ENCODE data around the gene RHEB. TPM values are rescaled to one million over a fixed set of nuclear protein-coding genes. Genes with fewer than 3 reads are reported as not detected.

The RHEB gene
- total and polyA plus RNA-seq, 8 donors: 28.6 to 65.9 (median 35.8) TPM

- Histone ChIP-seq H3K27ac (no peak overlapping the region), H3K9me3 (no peaks in the 10 kb centered on the region), H3K27me3 (no peaks in the 10 kb centered on the region), H3K4me3 (no peak overlapping the region), H3K4me1 (no peaks in the 10 kb centered on the region), H3K36me3 (no peaks in the 10 kb centered on the region)
- WGBS, 2 donors: 78 to 83% methylated on average over 23 of the region's 23 CpGs
- ATAC-seq (no peak), DNase-seq (peak in 1 of 6 donors; percentile 68), FAIRE-seq (no peak)
- intact Hi-C loops (cut with DNase I): no loop called here
- no peak for TF ChIP-seq CTCF (IDR thresholded peaks at IDR 0.05)
Observed at GRCh38 chr7:151451626-151452571, 67.8 kb downstream of the RHEB start.

GRCh38 chr7:151451156-151451555 is 68.5 kb downstream of the RHEB start:
- DNase-seq: peak in 1 of 6 donors; percentile 23
- H3K27ac ChIP-seq: no peak overlapping the region
- no peaks in the 10 kb centered on the region for H3K27me3 ChIP-seq
- FAIRE-seq: no peak
- intact Hi-C loops (cut with DNase I): no loop called here
- 80 to 85% methylated on average over 5 of the region's 5 CpGs for WGBS, 2 donors
- no peaks in the 10 kb centered on the region for H3K36me3 ChIP-seq
- no peak for ATAC-seq
- no peak for TF ChIP-seq CTCF (IDR thresholded peaks at IDR 0.05)
- H3K4me3 ChIP-seq: no peak overlapping the region
- H3K4me1 ChIP-seq: no peaks in the 10 kb centered on the region
- no peaks in the 10 kb centered on the region for H3K9me3 ChIP-seq

GRCh38 chr7:151449990-151450389 is 69.7 kb downstream of the RHEB start:
- Histone ChIP-seq H3K4me1 (no peaks in the 10 kb centered on the region), H3K27ac (no peak overlapping the region), H3K36me3 (no peaks in the 10 kb centered on the region), H3K4me3 (no peak overlapping the region), H3K27me3 (no peaks in the 10 kb centered on the region), H3K9me3 (no peaks in the 10 kb centered on the region)
- TF ChIP-seq CTCF (IDR thresholded peaks at IDR 0.05): no peak
- intact Hi-C loops (cut with DNase I): loop anchor here in 2 of 3 donors (2.0 to 5.0 kb wide), 3 partner anchors 83 to 138 kb away; no protein-coding TSS in a partner anchor
- DNase-seq: no peak
- WGBS, 2 donors: 74 to 84% methylated on average over 9 of the region's 9 CpGs
- ATAC-seq: no peak
- FAIRE-seq: no peak

GRCh38 chr7:151448261-151449252 is 71.1 kb downstream of the RHEB start:
- H3K9me3 ChIP-seq: no peaks in the 10 kb centered on the region
- DNase-seq: peak; percentile 53 to 87 (median 66)
- WGBS, 2 donors: 6 to 9% methylated on average over 56 to 61 of the region's 61 CpGs
- intact Hi-C loops (cut with DNase I): loop anchor here in 2 of 3 donors (2.0 to 5.0 kb wide), 3 partner anchors 81 to 136 kb away; no protein-coding TSS in a partner anchor
- peak overlapping the region; percentile 26 to 54 (median 40) for H3K4me3 ChIP-seq
- no peaks in the 10 kb centered on the region for H3K4me1 ChIP-seq
- no peak overlapping the region for H3K27ac ChIP-seq
- no peaks in the 10 kb centered on the region for H3K36me3 ChIP-seq
- peak; percentile 88 to 97 (median 96) for ATAC-seq
- peak; percentile 64 to 73 (median 72) for TF ChIP-seq CTCF (IDR thresholded peaks at IDR 0.05)
- no peaks in the 10 kb centered on the region for H3K27me3 ChIP-seq
- FAIRE-seq: no peak

Data from pancreas (tissue), 10 donors.